GM12878 (cell line): ENCODE measurements around the gene PHF1. TPM values are rescaled to one million over a fixed set of nuclear protein-coding genes. Genes with fewer than 3 reads are reported as not detected.

Experiments used
- ATAC-seq: fragments of 200-7000 bp; cut with Tn5 transposase; 3 replicates; pipeline ENCODE4 v1.9.1; 2020; ENCODE audit warnings: mild to moderate bottlenecking, moderate library complexity
- BruUV-seq: library from RNA; stranded (reverse); fragments of 400-500 nt; replicated peaks from 2 replicates; lab custom pipeline; 2021; lab: Mats Ljungman, UMichigan
- CTCF ChIA-PET: fragments of 300-600 bp; sonication (Branson Sonifier 250); formaldehyde crosslinking; extraction: SDS; loops from one replicate; lab custom pipeline; 2021; ENCODE audit warnings: inconsistent platforms; lab: Yijun Ruan, JAX
- POLR2A ChIA-PET: fragments of 350-600 bp; formaldehyde crosslinking; extraction: SDS; loops from one replicate; lab custom pipeline; 2021; ENCODE audit warnings: inconsistent platforms; lab: Charles Lee
- RAD21 ChIA-PET: fragments of 300-600 bp; sonication (Branson Sonifier 250); formaldehyde crosslinking; loops from one replicate; lab custom pipeline; 2023; ENCODE audit warnings: antibody characterized with exemption; ENCODE audit not compliant: unreplicated experiment; lab: Charles Lee
- SMC1A ChIA-PET: fragments of 300-600 bp; sonication (Branson Sonifier 250); formaldehyde crosslinking; loops from one replicate; lab custom pipeline; 2023; ENCODE audit not compliant: unreplicated experiment, uncharacterized antibody; lab: Charles Lee
- DNase-seq: peaks from one replicate; pipeline ENCODE4 v3.0.0-alpha.2; 2011; ENCODE audit warnings: low read depth, low spot score
- FAIRE-seq: peaks from 3 replicates; lab custom pipeline; 2011; peaks lifted over from hg19 to GRCh38; lab: Jason Lieb, UNC
- H2AFZ ChIP-seq: 2 replicates; pipeline ENCODE4 v1.6.0; 2011; ENCODE audit warnings: low read depth, low read length, control low read depth; ENCODE audit not compliant: control insufficient read depth
- H3K27ac ChIP-seq: 2 replicates; pipeline ENCODE4 v1.5.1; 2011; ENCODE audit warnings: control low read depth; ENCODE audit not compliant: control insufficient read depth, insufficient read depth
- H3K27me3 ChIP-seq, 2 experiments: replicated peaks in 1 of 2; 2 replicates each; pipeline versions ENCODE4 v1.6.0 to v1.6.1; 2011; ENCODE audit warnings: low read length in 1 of 2; ENCODE audit not compliant: control insufficient read depth in 2 of 2, insufficient read depth in 2 of 2
- H3K36me3 ChIP-seq, 2 experiments: 2 replicates each; pipeline ENCODE4 v1.5.1; 2011; ENCODE audit warnings: low read length in 1 of 2; ENCODE audit not compliant: control insufficient read depth in 2 of 2, insufficient read depth in 2 of 2
- H3K4me1 ChIP-seq: 2 replicates; pipeline ENCODE4 v1.6.1; 2011; ENCODE audit warnings: mild to moderate bottlenecking, low read length, moderate library complexity, mixed read lengths; ENCODE audit not compliant: control insufficient read depth, insufficient read depth
- H3K4me2 ChIP-seq: 2 replicates; pipeline ENCODE4 v1.6.0; 2011; ENCODE audit warnings: control low read depth; ENCODE audit not compliant: control insufficient read depth, insufficient read depth
- H3K4me3 ChIP-seq: fragments of 200-600 bp; sonication (generic); 2 replicates; pipeline ENCODE4 v1.5.1; 2016
- H3K79me2 ChIP-seq: 2 replicates; pipeline ENCODE4 v1.6.0; 2011; ENCODE audit warnings: low read length; ENCODE audit not compliant: control insufficient read depth, insufficient read depth
- H3K9ac ChIP-seq: 2 replicates; pipeline ENCODE4 v1.8.0; 2011; ENCODE audit warnings: low read length, control low read depth, mixed read lengths; ENCODE audit not compliant: control insufficient read depth, insufficient read depth
- H3K9me3 ChIP-seq: replicated peaks from 3 replicates; pipeline ENCODE4 v1.5.1; 2011; ENCODE audit warnings: mild to moderate bottlenecking, low read length; ENCODE audit not compliant: control insufficient read depth, insufficient read depth
- H4K20me1 ChIP-seq: 2 replicates; pipeline ENCODE4 v1.6.0; 2011; ENCODE audit not compliant: control insufficient read depth, insufficient read depth
- ASH2L ChIP-seq: fragments of 300-600, 200-600 bp; sonication (generic); IDR thresholded peaks from 2 replicates; pipeline ENCODE4 v1.6.1; 2017; ENCODE audit warnings: low read depth, mild to moderate bottlenecking, borderline replicate concordance
- DPF2 ChIP-seq: fragments of 450-650 bp; IDR thresholded peaks from 2 replicates; pipeline ENCODE4 v1.6.1; 2017; ENCODE audit warnings: mild to moderate bottlenecking
- FOXK2 ChIP-seq: fragments of 450-650 bp; IDR thresholded peaks from 2 replicates; pipeline ENCODE4 v1.6.1; 2017; ENCODE audit warnings: mild to moderate bottlenecking, moderate library complexity
- HDAC2 ChIP-seq: fragments of 200-600 bp; sonication (generic); IDR thresholded peaks from 2 replicates; pipeline ENCODE4 v1.6.1; 2017
- IKZF1 ChIP-seq: fragments of 450-650 bp; conservative IDR thresholded peaks from 2 replicates; pipeline ENCODE4 v1.6.1; 2017; ENCODE audit warnings: antibody characterized with exemption, mild to moderate bottlenecking
- MTA3 ChIP-seq: IDR thresholded peaks from 2 replicates; pipeline ENCODE4 v1.6.1; 2012; ENCODE audit warnings: low read length, inconsistent platforms, borderline replicate concordance
- NBN ChIP-seq: fragments of 450-650 bp; IDR thresholded peaks from 2 replicates; pipeline ENCODE4 v1.6.1; 2016
- NFYB ChIP-seq: IDR thresholded peaks from 2 replicates; pipeline ENCODE4 v1.6.1; 2011; ENCODE audit warnings: low read depth, mild to moderate bottlenecking, low read length, improper control_type of control experiment, moderate library complexity; ENCODE audit not compliant: insufficient read depth
- POLR2AphosphoS2 ChIP-seq: IDR thresholded peaks from 2 replicates; pipeline ENCODE4 v1.6.1; 2011; ENCODE audit warnings: low read depth, mild to moderate bottlenecking, low read length, improper control_type of control experiment, moderate library complexity
- RCOR1 ChIP-seq: conservative IDR thresholded peaks from 2 replicates; pipeline ENCODE4 v1.6.1; 2012; ENCODE audit warnings: low read depth, low read length, improper control_type of control experiment
- SMAD5 ChIP-seq: IDR thresholded peaks from 2 replicates; pipeline ENCODE4 v1.6.1; 2016; ENCODE audit warnings: antibody characterized with exemption, low read depth
- YY1 ChIP-seq: IDR thresholded peaks from 2 replicates; pipeline ENCODE4 v1.6.1; 2011; ENCODE audit warnings: low read depth, mild to moderate bottlenecking, low read length
- ZNF217 ChIP-seq: fragments of 450-650 bp; IDR thresholded peaks from 2 replicates; pipeline ENCODE4 v1.6.1; 2017; ENCODE audit warnings: antibody characterized with exemption, mild to moderate bottlenecking
- whole genome bisulfite sequencing: methylation state at CpG from one replicate; pipeline ENCODE4 v1.1.6; 2016; ENCODE audit warnings: low lambda C conversion rate; ENCODE audit not compliant: insufficient replicate concordance, insufficient coverage; ENCODE audit errors: missing lambda C conversion rate; 5-methylcytosine and 5-hydroxymethylcytosine counted together
- in situ Hi-C: fragments of 300-500 bp; cut with MboI; formaldehyde crosslinking; loops from 9 replicates; pipeline ENCODE4 v1.14.3; 2018; ENCODE audit warnings: mixed read lengths
- intact Hi-C: fragments of 100-400 bp; cut with micrococcal nuclease; formaldehyde crosslinking; loops from one replicate; pipeline ENCODE4 v1.14.2; 2022; ENCODE audit not compliant: unreplicated experiment
- polyA plus RNA-seq, 11 experiments: library from polyadenylated mRNA; depleted of rRNA in 4 of 11; unstranded in 6 of 11; stranded (reverse) in 5 of 11; fragments of >200 nt; fragmentation: Nextera tagmentation in 4 of 11; fragmentation: Illumina TruSeq in 1 of 11; extraction: Ambion mirVana in 4 of 11; extraction: Trizol in 1 of 11; gene quantifications; 1 replicate in 1 of 11; 2 replicates in 10 of 11; pipeline versions ENCODE4 v1.2.1 to v1.2.3, GENCODE V29; 2011 to 2016; ENCODE audit warnings: inconsistent platforms in 2 of 11, missing spikeins in 2 of 11, low read depth in 1 of 11
- total RNA-seq, 4 experiments: library from RNA; depleted of rRNA in 3 of 4; stranded (reverse); fragments of >200 nt in 3 of 4; fragmentation: Illumina TruSeq in 1 of 4; extraction: Trizol in 1 of 4; gene quantifications; 2 replicates each; pipeline versions ENCODE4 v1.2.1 to v1.2.3, GENCODE V29; 2013 to 2021
- TF ChIP-seq, protein P1 (sequence below): fragments of 450-650 bp; IDR thresholded peaks from 2 replicates; pipeline ENCODE4 v1.6.1; 2017; ENCODE audit warnings: mild to moderate bottlenecking, moderate library complexity
- TF ChIP-seq, protein P2 (sequence below): IDR thresholded peaks from 2 replicates; pipeline ENCODE4 v1.6.1; 2012; ENCODE audit warnings: low read length, inconsistent platforms
- TF ChIP-seq, protein P3 (sequence below), 3 experiments: IDR thresholded peaks in 2 of 3; conservative IDR thresholded peaks in 1 of 3; 2 replicates each; pipeline ENCODE4 v1.5.1; 2011; ENCODE audit warnings: low read depth in 3 of 3, low read length in 3 of 3, mild to moderate bottlenecking in 3 of 3, control low read depth in 2 of 3, moderate library complexity in 2 of 3, inconsistent platforms in 1 of 3, mixed read lengths in 1 of 3; ENCODE audit not compliant: control insufficient read depth in 2 of 3, insufficient read depth in 1 of 3; ENCODE audit errors: extremely low read depth in 1 of 3

PHF1 gene
- total and polyA plus RNA-seq, 10 of the 15 experiments (the other 5 are each of a cell fraction or from before 2014, with no cell fraction given), result 1.3 to 17.8 (median 6.2) TPM

DNA sequence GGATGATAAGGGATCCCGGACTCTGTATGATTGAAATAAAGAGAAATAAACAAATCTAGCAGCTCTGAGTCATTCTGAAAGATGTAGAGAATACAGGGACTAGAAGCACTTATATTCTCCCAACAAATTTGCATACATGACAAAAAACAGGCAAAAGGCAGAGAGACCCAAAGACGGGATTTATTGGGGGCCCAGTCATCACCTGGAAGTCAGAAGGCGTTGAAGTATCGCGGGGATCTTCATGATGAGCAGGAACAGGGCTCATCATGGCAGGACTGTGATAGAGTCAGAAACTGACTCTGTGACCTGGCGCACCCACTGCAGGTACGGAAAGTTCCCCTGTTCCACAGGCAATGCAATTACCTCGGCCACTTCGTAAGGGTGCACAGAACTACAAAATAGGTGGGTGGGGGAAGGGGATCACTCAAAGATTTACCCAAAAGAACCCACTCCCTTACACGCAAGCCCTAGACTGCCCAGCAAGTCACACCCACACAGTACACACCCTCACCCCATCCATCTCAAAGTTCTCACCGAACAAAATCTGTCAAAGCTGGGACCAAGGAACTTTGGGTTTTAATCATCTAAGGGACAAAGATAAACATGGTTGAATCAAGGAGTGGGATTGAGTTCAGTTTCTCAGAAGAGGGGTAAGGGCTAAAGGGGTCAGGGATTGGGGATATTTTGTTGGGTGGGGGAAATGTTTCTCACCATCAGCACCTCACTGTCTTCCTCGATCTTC is 5.7 kb downstream of the PHF1 start:
- no peaks in the 10 kb centered on the region for H3K9me3 ChIP-seq
- no peak overlapping the region for H2AFZ ChIP-seq
- CTCF ChIA-PET, result interaction anchor here (1.3 to 5.3 kb wide), 5 partner anchors 9 to 117 kb away, joined by 3 to 25 read pairs (median 4); partner anchors contain the start of gene ZBTB9
- no peaks in the 10 kb centered on the region; the same call in 1 of the 2 replicates for H4K20me1 ChIP-seq
- peaks cover 0 to 4% of the 10 kb centered on the region in 2 experiments; a peak in 2 of 4 replicates for H3K36me3 ChIP-seq
- SMC1A ChIA-PET, result interaction anchor here (0.7 to 2.0 kb wide), 5 partner anchors 9 to 99 kb away, joined by 3 to 8 read pairs (median 3); no protein-coding TSS in a partner anchor
- H3K27me3 ChIP-seq, result no peaks in the 10 kb centered on the region; a peak in 1 of 4 replicates
- in situ Hi-C loops (no loop called here), intact Hi-C loops (loop anchor here (5.0 kb wide), 1 partner anchor 99 kb away; the partner anchor contains the start of gene ZBTB22)
- peak overlapping the region; percentile 83 for H3K4me2 ChIP-seq
- ATAC-seq, result peak; percentile 4
- peak overlapping the region; percentile 91 for H3K9ac ChIP-seq
- peaks cover 30% of the 10 kb centered on the region for H3K4me1 ChIP-seq
- POLR2A ChIA-PET, result interaction anchor here (0.5 to 2.7 kb wide), 7 partner anchors 9 to 152 kb away, joined by 3 to 14 read pairs (median 3); no protein-coding TSS in a partner anchor
- DNase-seq, result no peak
- peaks cover 30% of the 10 kb centered on the region for H3K79me2 ChIP-seq
- no TSS peak for BruUV-seq
- RAD21 ChIA-PET, result interaction anchor here (0.9 to 1.8 kb wide), 3 partner anchors 9 to 191 kb away, joined by 3 to 11 read pairs (median 6); partner anchors contain the start of gene BAK1
- under 1% methylated on average over 12 of the region's 12 CpGs for WGBS
- FAIRE-seq, result peak; percentile 90
- peak overlapping the region; percentile 98 for H3K4me3 ChIP-seq
- H3K27ac ChIP-seq, result peak overlapping the region; percentile 91
- TF ChIP-seq ASH2L (0 out of 2 replicates have a peak, but pooled peaks have one; percentile 21), FOXK2 (no peak), YY1 (peak; percentile 34; the same call in 1 of the 2 replicates), SMAD5 (no peak), HDAC2 (no peak), NBN (no peak), IKZF1 (0 out of 2 replicates have a peak, but pooled peaks have one; percentile 22), NFYB (no peak), POLR2AphosphoS2 (peak; percentile 73; the same call in 1 of the 2 replicates), MTA3 (no peak), DPF2 (no peak), ZNF217 (no peak), RCOR1 (no peak)
- TF ChIP-seq, protein P1, sequence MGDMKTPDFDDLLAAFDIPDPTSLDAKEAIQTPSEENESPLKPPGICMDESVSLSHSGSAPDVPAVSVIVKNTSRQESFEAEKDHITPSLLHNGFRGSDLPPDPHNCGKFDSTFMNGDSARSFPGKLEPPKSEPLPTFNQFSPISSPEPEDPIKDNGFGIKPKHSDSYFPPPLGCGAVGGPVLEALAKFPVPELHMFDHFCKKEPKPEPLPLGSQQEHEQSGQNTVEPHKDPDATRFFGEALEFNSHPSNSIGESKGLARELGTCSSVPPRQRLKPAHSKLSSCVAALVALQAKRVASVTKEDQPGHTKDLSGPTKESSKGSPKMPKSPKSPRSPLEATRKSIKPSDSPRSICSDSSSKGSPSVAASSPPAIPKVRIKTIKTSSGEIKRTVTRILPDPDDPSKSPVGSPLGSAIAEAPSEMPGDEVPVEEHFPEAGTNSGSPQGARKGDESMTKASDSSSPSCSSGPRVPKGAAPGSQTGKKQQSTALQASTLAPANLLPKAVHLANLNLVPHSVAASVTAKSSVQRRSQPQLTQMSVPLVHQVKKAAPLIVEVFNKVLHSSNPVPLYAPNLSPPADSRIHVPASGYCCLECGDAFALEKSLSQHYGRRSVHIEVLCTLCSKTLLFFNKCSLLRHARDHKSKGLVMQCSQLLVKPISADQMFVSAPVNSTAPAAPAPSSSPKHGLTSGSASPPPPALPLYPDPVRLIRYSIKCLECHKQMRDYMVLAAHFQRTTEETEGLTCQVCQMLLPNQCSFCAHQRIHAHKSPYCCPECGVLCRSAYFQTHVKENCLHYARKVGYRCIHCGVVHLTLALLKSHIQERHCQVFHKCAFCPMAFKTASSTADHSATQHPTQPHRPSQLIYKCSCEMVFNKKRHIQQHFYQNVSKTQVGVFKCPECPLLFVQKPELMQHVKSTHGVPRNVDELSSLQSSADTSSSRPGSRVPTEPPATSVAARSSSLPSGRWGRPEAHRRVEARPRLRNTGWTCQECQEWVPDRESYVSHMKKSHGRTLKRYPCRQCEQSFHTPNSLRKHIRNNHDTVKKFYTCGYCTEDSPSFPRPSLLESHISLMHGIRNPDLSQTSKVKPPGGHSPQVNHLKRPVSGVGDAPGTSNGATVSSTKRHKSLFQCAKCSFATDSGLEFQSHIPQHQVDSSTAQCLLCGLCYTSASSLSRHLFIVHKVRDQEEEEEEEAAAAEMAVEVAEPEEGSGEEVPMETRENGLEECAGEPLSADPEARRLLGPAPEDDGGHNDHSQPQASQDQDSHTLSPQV, result no peak
- TF ChIP-seq, protein P2, sequence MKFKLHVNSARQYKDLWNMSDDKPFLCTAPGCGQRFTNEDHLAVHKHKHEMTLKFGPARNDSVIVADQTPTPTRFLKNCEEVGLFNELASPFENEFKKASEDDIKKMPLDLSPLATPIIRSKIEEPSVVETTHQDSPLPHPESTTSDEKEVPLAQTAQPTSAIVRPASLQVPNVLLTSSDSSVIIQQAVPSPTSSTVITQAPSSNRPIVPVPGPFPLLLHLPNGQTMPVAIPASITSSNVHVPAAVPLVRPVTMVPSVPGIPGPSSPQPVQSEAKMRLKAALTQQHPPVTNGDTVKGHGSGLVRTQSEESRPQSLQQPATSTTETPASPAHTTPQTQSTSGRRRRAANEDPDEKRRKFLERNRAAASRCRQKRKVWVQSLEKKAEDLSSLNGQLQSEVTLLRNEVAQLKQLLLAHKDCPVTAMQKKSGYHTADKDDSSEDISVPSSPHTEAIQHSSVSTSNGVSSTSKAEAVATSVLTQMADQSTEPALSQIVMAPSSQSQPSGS, result no peak
- TF ChIP-seq, protein P3, sequence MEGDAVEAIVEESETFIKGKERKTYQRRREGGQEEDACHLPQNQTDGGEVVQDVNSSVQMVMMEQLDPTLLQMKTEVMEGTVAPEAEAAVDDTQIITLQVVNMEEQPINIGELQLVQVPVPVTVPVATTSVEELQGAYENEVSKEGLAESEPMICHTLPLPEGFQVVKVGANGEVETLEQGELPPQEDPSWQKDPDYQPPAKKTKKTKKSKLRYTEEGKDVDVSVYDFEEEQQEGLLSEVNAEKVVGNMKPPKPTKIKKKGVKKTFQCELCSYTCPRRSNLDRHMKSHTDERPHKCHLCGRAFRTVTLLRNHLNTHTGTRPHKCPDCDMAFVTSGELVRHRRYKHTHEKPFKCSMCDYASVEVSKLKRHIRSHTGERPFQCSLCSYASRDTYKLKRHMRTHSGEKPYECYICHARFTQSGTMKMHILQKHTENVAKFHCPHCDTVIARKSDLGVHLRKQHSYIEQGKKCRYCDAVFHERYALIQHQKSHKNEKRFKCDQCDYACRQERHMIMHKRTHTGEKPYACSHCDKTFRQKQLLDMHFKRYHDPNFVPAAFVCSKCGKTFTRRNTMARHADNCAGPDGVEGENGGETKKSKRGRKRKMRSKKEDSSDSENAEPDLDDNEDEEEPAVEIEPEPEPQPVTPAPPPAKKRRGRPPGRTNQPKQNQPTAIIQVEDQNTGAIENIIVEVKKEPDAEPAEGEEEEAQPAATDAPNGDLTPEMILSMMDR (IDR thresholded peaks at IDR 0.05 in 2 of 3, conservative IDR thresholded peaks at IDR 0.05 in 1 of 3; ENCODE audit: control insufficient read depth in 2 of 3, extremely low read depth in 1 of 3, insufficient read depth in 1 of 3, low read depth in 3 of 3, low read length in 3 of 3), result no peak
